ENCODE data around the gene FNDC3A.
A peak's percentile ranks its signal among the peaks of the same experiment; 100 is the strongest.
"Not testable (repeated sequence)": the region's sequence is repeated elsewhere in the genome, so short reads cannot be mapped to it uniquely, and the experiment has no call there.

The FNDC3A gene

DNA sequence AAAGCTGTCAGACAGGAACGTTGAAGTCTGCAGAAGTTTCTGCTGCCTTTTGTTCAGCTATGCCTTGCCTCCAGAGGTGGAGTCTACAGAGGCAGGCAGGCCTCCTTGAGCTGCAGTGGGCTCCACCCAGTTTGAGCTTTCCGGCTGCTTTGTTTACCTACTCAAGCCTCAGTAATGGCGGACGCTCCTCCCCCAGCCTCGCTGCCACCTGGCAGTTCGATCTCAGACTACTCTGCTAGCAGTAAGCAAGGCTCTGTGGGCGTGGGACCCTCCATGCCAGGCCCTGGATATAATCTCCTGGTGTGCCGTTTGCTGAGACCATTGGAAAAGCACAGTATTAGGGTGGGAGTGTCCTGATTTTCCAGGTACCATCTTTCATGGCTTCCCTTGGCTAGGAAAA is 187.4 kb downstream of the FNDC3A start:
- not testable (repeated sequence) for DNase-seq

DNA sequence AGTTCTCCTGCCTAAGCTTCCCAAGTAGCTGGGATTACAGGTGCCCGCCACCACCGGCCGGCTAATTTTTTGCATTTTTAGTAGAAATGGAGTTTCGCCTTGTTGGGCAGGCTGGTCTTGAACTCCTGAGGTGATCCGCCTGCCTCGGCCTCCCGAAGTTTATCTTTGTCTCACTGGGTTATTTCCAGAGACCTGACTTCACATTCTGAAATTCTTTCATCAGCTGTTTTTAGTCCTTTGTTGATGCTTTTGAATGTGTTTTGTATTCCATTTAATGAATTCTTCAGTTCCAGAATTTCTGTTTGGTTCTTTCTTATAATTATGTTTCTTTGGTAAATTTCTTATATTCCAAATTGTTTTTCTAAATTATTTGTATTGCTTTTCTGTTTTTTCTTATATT is 189.0 kb downstream of the FNDC3A start:
- DNase-seq, result no peak

DNA sequence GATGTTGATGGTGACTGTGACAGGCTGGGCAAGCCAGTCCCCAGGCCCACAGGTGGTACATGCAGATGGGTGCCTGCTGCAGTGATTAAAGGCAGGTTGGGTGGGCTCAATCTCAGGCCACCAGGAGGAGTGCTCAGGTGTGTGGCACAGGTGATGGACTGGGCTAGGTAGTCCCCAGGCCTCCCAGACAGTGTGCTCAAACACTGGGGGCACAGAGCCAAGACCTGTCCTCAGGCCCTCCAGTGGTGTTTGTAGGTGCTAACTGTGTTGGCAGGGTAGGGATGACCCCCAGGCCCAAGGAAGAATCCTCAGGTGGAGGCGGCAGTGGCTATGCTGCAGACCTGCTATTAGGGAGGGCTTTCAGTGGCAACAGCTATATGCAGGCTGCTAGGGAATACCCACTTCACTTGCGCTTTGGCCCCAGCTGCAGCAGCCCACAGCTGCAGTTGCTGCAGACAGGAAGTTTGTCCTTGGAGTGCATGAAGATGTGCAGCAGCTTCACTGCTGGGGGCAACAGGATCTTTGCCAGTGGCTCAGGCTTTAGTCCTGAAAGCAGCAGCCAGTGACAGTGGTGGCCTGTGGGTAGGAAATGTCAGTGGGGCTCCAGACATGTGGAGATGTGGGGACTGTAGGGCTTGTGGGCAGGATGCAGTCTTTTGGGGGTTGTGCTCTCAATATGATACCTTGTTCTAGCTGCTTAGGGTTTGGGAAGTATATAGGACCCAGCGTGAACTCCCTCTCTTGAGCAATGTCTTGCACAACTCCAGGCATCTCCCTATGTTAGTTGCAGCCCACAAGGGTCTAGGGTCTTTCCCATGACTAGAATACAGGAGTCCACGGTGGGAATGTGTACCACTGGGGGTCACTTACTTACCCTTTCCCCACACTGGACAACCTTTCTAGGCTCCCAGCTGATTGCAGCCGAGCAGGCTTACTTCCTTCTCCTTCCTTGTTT is 190.4 kb downstream of the FNDC3A start:
- no peak for DNase-seq

DNA sequence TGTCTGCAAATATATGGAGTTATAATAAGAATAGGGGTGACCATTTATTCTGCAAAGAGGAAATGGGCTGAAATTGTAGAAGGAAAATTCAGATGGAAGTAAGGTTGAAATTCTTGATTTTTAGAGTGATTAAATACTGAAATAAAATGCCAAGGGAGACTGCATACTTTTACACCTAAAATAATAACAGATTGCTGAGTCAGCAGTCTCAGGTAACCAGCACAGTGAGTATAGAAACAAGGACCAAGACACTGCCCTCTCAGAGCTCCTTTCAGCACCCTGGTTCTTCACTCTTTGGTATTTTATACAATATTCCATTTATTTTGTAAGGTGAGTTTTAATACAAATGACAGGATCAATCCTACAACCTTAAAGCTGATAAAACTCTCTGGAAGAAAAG is 195.6 kb downstream of the FNDC3A start:
- no peak for DNase-seq

DNA sequence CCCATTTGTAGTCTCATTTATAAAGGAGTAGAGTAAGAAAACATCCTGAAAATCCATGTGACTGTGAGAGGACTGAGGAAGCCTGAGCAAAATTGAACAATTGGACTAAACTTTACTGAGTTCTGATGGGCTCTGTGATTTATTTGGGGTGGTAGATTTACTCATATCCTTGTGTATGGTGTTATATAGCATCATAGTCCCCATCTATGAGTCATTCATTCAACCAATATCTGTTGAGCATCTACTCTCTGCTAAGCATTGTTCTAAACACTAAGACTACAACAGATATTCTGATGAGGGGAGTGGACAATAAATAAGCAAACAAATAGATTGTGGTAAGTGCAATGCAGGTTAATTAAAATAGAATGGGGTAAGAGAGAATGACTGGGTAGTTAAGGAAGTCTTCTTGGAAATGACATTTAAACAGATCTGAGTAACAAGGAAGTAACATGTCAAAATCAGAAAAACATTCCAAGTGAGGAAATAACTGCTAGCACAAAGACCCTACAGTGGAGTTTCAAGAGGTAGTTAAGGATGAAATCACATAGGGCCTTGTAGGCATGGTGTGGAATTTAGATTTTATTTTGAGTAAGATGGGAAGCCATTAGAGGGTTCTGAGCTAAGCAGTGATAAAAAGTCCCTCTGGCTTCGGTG is 208.1 kb downstream of the FNDC3A start:
- no peak for DNase-seq

DNA sequence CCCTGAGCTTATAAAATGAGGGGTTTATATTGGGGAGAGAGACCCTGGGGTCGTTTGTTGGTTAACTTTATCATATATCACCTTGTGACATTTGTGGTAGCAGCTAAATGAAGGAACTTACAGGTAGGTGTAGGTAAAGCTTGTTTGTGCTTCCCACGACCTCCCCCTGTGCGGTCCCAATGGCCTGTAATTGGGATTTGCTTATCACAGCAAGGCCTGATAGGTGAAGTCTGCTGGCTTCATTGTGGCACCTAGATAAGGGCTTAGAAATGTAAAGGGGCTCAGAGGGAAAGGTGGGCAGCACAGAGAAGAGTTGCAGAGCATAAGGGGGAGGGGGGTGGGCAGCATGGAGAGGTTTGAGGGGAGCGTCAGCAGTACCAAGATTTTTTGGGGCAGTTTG is 208.9 kb downstream of the FNDC3A start:
- DNase-seq, result no peak

DNA sequence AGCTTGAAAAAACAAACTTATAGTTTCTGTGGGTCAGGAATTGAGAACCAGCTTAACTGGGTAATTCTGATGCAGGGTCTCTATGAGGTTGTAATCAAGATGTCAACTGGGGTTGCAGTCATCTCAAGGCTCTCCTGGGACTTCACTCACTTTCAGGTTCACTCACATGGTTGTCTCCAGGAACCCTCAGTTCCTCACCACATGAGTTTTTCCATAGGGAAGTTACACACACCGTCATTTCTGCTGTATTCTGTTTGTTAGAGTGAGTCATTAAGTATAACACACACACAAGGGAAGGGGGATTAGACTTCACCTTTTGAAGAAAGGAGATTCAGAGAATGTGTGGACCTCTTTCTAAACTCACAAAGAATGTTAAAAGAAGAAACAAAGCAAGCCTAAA is 209.6 kb downstream of the FNDC3A start:
- DNase-seq, result no peak

DNA sequence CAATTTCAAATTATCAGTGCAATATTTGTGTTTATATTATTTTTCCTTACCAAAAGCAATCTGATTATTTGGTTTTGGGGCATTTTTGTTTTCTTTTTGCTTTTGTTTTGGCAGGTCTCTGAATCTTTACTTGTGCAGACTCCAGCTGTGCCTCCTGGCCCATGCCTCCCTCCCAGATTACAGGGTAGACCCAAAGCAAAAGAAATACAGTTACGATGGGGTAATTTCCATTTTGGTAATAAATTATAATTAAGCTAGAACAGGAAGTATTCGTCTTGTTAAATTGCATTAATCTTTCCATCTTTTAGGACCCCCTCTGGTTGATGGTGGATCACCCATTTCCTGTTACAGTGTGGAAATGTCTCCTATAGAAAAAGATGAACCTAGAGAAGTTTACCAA is 215.2 kb downstream of the FNDC3A start:
- no peak for DNase-seq

DNA sequence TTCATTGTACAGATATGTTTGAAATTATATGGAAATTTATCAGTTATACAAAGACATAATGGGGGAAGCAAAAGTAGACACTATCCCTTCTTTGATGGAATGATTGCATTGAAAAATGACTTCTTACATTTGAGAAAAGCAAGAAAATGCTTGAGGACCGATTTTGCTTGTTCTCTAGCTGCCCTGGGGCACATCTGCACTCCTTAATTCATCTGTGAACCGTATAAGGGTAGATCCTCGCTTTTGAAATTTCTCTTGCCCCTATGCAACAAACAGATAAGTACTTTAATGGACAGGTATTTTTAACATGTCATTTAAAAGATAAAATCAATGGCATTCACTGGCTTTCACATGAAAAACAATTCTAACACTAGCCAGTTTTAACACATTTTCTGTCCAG is 230.9 kb downstream of the FNDC3A start:
- DNase-seq, result no peak

DNA sequence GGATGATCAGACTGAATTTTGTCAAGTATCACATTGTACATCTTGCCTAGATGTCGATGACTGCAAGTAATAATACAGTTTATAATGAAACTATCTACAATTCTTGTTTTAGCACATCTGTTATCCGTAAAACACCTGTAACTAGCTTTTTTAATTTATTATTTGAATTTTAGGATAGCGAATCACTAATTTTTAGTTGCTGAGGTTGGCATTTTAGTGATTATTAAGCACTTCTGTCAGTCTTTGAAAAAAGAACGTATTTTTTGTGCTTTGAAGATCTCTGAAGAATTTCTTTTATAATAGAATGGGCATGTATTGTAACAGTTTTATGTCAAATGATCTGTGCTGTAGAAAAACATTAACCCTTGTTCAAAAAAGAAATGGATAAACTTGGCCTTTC is 232.9 kb downstream of the FNDC3A start:
- DNase-seq, result no peak

DNA sequence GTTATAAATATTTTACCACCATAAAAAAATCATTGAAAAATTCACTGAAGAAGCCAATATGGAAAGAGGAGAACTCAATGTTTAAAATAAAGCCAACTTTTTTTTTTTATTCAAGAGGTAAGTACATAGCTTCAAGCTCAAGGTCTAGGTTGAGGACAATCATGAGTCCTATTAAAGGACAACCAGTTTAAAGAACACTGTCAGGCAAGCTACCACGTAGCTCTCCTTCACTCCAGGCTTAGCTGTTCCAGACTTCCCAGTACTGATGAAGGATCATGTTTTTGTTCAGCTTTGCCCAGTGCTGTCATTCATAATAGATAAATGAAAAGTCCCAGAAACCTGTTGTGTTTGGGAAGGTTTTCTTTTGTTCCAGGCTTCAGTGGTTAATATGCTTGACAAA is 234.4 kb downstream of the FNDC3A start:
- no peak for DNase-seq

DNA sequence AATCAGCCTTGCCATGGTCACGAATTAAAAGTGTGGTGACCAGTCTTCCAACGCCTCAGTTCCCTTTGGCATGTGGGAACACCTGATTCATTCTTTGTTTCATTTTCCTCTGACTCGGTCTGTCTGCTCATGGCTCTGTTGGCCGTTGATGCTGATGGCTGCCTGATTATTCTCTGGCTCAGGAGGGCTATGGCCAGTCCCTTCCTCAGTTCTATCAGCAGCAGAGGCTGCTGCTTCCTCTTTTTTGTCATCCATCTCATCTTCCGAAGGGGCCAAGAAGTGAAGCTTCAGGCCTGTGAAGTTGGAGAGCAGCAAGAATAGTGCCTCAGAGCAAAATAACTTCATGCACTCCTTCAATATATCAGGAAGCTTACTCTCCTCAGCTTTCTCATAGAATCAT is 235.0 kb downstream of the FNDC3A start:
- no peak for DNase-seq

DNA sequence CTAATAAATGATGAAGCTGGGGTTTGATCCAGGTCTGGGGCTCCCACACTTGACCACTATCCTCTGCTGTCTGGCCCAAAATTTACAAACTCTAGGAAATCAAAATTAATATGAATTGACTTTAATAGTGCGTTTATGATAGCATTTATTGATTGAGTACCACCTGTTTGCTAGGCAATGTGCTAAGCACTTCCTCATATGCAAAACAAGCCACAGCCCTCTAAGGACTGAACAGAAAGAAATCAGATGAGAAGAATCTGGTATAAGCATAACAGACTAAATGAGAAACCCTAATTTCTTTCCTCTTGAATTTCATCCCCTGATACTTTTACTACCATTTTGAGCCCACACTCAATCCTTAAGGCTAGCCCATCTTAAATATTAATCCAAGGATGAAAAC is 237.8 kb downstream of the FNDC3A start:
- DNase-seq, result no peak

DNA sequence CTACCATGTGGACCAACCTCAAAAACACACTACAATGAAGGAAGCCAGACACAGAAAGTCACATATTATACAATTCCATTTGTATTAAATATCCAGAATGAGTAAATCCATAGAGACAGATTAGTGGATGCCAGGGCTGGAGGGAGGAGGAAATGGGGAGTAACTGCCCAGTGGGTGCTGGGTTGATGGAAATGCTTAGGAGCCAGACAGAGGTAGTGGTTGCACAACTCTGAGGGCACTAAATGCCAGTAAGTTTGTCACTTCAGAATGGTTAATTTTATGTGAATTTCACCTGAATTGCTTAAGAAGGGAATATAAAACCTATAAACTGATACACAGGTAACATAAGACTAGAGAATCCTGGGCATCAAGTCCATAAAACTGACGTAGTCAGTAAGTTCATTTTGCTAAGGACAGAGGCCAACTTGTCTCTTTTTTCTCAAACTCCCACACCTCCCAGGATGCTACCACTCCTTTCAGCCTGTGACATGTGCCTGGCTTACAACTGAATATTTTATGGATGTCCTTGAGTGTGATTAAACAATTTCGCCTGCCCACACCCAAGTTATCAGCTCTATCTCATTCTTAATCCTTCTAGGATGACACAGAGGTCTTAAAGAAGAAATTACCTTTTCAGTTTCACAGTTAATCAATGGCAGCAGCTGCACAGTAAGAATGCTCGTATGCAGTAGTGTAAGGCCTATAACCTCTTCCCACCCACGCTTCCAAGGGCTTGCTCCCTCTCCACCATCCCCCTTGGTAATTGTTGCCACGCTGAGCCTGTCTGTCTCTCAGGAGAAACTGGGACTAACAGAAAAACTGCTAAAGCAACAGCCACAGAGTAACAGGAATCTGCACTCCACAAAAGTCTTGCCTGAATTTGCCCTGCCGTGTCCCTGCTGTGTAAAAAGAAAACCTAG is 238.5 kb downstream of the FNDC3A start:
- DNase-seq, result no peak

DNA sequence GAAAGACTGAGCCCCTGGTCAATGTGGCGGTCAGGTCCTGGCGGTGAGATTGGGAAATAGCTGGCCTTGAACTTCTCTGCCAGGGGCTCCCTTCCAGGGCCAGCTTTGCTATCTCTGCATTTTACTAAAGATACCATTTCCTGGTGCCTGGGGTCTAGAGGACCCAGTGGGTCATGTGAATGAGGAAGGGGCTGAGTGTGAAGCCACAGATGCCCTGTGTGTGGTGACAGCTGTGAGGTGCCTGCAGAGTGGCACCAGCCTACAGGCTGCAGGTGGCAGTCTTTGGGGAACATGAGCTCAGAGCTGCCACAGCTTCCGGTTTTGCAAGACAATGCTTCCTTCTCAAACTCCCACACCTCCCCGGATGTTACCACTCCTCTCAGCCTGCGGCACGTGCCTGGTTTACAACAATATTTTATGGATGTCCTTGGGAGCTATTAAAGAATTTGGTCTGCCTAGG is 239.2 kb downstream of the FNDC3A start:
- DNase-seq, result peak; percentile 95

DNA sequence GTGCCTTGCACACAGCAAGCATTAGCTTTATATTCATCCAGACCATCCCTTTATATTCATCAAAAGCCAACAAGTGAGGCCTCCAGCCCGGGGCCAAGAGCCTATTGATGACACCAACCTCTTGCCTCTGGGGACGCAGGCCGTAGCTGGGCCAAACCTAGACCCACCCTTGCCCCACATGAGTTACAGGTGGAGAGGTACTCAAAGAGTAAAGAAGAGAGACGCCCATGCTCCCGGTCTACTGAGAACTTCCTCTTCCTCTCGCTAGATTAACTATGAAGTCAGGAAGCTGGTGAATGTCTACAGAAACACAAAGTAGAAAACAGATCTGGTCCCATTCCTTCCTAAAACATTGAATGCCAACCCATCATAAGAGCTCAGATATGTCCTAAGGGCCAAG is 240.6 kb downstream of the FNDC3A start:
- no peak for DNase-seq

DNA sequence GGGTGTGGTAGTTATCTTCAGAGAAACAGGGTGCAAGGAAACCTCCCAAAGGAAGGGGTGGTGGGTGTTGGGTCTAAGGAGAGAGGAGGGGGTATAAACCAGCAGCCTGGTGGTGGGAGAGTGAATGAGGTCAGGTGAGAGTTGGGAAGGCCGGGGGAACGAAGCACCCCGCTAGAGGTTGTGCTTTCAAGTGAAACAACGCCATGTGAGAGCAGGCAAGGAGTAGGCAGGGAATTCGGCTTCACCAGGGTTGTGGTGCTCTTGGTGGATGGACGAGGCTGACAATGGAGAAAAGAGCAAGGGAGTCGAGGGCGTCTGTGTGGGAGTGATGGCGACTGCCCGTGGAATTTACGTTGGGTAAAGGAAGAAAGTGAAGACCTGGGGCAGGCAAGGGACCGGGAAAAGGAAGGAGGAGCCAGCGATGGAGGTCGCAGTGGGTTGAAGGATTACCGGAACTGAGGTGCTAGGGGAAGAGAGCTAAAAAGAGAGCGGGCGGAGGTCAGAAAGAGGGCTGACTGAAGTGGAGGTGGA is 242.3 kb downstream of the FNDC3A start:
- DNase-seq, result no peak

DNA sequence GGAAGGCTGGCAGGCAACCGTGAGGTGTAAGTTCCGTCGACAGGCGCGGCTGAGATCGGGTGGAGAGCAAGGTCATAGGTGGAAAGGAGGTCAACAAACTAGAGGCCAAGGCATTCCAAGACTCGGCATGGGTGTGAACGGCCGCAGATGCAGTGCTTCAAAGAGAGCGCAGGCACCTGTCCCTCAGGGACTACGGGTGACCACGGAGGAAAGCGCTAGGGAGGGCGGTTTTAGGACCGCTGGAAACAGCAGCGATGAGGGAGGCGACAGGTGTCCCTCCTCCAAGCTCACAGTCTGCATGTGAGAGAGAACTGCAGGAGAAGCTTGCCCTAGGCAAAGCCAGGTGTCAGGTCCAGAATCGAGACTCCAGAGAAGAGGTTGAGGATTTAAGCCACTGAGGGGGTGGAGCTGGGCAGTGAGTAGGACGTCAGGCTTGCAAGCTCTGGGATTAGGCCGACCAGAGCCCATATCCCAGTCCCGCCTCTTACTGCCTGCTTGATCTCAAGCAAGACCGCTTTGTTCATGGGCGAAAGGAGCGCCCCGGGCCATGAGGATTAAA is 242.9 kb downstream of the FNDC3A start:
- no peak for DNase-seq

DNA sequence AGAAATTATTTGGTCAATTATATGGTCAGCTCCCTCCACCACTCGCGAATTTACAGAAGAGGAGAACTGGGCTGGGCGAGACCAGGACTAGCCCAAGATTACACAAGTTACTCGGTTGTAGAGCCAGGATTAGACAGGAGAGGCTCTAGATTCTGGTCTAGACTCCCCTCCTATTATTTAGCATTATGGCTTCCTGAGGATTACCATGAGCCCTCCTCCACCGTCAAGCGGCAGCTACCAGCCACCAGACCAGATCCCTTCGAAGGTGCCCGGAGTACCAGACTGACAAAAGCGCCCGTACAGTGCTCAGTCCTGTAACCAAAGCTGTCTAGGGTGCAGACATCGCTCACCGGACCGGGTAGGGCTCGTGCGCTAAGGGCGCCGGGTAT is 243.9 kb downstream of the FNDC3A start:
- DNase-seq, result no peak

DNA sequence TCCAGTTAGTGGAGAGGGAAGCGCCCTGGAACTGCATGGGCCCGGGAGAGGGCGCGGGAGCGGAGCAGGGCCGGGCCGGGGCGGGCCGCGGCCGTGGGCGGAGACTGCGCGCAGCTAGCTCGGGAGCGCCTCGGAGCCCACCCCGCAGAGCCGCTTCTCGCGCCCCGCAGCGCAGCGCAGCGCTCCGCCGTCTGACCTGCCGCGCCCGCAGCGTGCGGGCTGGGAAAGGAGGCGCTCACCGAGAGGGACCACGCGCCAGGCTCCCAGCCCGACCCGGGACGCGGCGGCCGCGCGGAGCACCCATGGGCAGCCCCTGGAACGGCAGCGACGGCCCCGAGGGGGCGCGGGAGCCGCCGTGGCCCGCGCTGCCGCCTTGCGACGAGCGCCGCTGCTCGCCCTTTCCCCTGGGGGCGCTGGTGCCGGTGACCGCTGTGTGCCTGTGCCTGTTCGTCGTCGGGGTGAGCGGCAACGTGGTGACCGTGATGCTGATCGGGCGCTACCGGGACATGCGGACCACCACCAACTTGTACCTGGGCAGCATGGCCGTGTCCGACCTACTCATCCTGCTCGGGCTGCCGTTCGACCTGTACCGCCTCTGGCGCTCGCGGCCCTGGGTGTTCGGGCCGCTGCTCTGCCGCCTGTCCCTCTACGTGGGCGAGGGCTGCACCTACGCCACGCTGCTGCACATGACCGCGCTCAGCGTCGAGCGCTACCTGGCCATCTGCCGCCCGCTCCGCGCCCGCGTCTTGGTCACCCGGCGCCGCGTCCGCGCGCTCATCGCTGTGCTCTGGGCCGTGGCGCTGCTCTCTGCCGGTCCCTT is 244.5 kb downstream of the FNDC3A start, which contains the start of gene MLNR:
Gene MLNR, plus strand, starts transcription at position 303 of the 820 bp plus-strand sequence. Its CDS starts 0 bp downstream, at position 303.
- no peak for DNase-seq

DNA sequence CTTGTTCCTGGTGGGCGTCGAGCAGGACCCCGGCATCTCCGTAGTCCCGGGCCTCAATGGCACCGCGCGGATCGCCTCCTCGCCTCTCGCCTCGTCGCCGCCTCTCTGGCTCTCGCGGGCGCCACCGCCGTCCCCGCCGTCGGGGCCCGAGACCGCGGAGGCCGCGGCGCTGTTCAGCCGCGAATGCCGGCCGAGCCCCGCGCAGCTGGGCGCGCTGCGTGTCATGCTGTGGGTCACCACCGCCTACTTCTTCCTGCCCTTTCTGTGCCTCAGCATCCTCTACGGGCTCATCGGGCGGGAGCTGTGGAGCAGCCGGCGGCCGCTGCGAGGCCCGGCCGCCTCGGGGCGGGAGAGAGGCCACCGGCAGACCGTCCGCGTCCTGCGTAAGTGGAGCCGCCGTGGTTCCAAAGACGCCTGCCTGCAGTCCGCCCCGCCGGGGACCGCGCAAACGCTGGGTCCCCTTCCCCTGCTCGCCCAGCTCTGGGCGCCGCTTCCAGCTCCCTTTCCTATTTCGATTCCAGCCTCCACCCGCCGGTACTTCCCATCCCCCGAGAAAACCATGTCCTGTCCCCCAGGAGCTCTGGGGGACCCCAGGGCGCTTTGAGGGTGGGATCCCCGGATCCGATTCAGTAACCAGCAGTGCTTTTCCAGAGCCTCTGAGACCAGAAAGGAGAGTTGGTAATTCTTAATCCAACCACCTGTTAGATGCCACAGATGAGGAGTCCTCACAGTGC is 245.3 kb downstream of the FNDC3A start:
- no peak for DNase-seq

Measured in SIG-M5 (cell line).